Choroid plexus epithelial cell (primary cell): ENCODE measurements around the gene PSRC1.

Experiments
- DNase-seq: peaks from one replicate; pipeline ENCODE4 v3.0.0-alpha.2; 2010; ENCODE audit warnings: low read depth
- H3K4me3 ChIP-seq: 2 replicates; pipeline ENCODE4 v1.5.1; 2011; ENCODE audit warnings: low read depth, mild to moderate bottlenecking, control low read depth, low read length, moderate library complexity
- CTCF ChIP-seq: conservative IDR thresholded peaks from 2 replicates; pipeline ENCODE4 v1.5.1; 2011; ENCODE audit warnings: low read depth, mild to moderate bottlenecking, control low read depth, inconsistent platforms, low read length, moderate library complexity

PSRC1 gene

GRCh38 chr1:109241841-109242345 is 41.1 kb downstream of the PSRC1 start:
- DNase-seq = no peak
- TF ChIP-seq CTCF = no peak
- H3K4me3 ChIP-seq = no peak overlapping the region

- H3K4me3 ChIP-seq = no peak overlapping the region
- DNase-seq = peak; percentile 13
- TF ChIP-seq CTCF = no peak
These were observed 41.6 kb downstream of the PSRC1 start for GRCh38 chr1:109241344-109241743.

GRCh38 chr1:109240158-109241152 is 42.5 kb downstream of the PSRC1 start:
- peak; percentile 79 for DNase-seq
- no peak for TF ChIP-seq CTCF
- H3K4me3 ChIP-seq = no peak overlapping the region

GRCh38 chr1:109239409-109240068 is 43.4 kb downstream of the PSRC1 start:
- peak; percentile 78 for TF ChIP-seq CTCF
- no peak overlapping the region for H3K4me3 ChIP-seq
- peak; percentile 70 for DNase-seq

- no peak for DNase-seq
- H3K4me3 ChIP-seq = no peak overlapping the region
- TF ChIP-seq CTCF = no peak
These were observed 43.9 kb downstream of the PSRC1 start for GRCh38 chr1:109239047-109239408.

- H3K4me3 ChIP-seq = no peak overlapping the region
- DNase-seq = no peak
- TF ChIP-seq CTCF = no peak
These were observed 44.6 kb downstream of the PSRC1 start for GRCh38 chr1:109238382-109238781.
